PC-9 (cell line): ENCODE data around the gene ST13. TPM values are rescaled to one million over a fixed set of nuclear protein-coding genes. Genes with fewer than 3 reads are reported as not detected.

ENCODE experiments used
- BruUV-seq: library from RNA; stranded (reverse); fragments of 400-500 nt; replicated peaks from 2 replicates; lab custom pipeline; 2021; lab: Mats Ljungman, UMichigan
- CTCF ChIA-PET: fragments of 300-600 bp; sonication (Branson Sonifier 250); formaldehyde crosslinking; loops from one replicate; lab custom pipeline; 2022; ENCODE audit warnings: antibody characterized with exemption; lab: Charles Lee
- POLR2A ChIA-PET: fragments of 300-600 bp; sonication (Branson Sonifier 250); formaldehyde crosslinking; loops from one replicate; lab custom pipeline; 2022; ENCODE audit warnings: antibody characterized with exemption; ENCODE audit not compliant: unreplicated experiment; lab: Charles Lee
- DNase-seq, 2 experiments: peaks; one replicate each; pipeline versions ENCODE4 v3.0.0 to v3.0.0-alpha.2; 2015 to 2022; ENCODE audit warnings: mixed read lengths in 1 of 2
- H2AFZ ChIP-seq: fragments of 200-600 bp; sonication (generic); 2 replicates; pipeline ENCODE4 v1.8.1; 2017; ENCODE audit warnings: antibody characterized with exemption
- H3F3A ChIP-seq: fragments of 200-600 bp; sonication (generic); 2 replicates; pipeline ENCODE4 v1.8.1; 2017; ENCODE audit warnings: antibody characterized with exemption, mild to moderate bottlenecking, low read depth; ENCODE audit not compliant: insufficient read depth
- H3K27ac ChIP-seq: fragments of 200-600 bp; sonication (generic); 2 replicates; pipeline ENCODE4 v1.6.1; 2016; ENCODE audit warnings: mixed run types
- H3K27me3 ChIP-seq: fragments of 200-600 bp; sonication (generic); 2 replicates; pipeline ENCODE4 v1.6.1; 2016; ENCODE audit warnings: low read depth, mixed run types; ENCODE audit not compliant: insufficient read depth
- H3K36me3 ChIP-seq: fragments of 200-600 bp; sonication (generic); 2 replicates; pipeline ENCODE4 v1.6.1; 2016; ENCODE audit warnings: low read depth, mixed run types
- H3K4me1 ChIP-seq: fragments of 200-600 bp; sonication (generic); replicated peaks from 2 replicates; pipeline ENCODE4 v1.6.1; 2016; ENCODE audit warnings: mixed run types; ENCODE audit not compliant: insufficient read depth
- H3K4me2 ChIP-seq: fragments of 200-600 bp; sonication (generic); 2 replicates; pipeline ENCODE4 v1.6.1; 2017; ENCODE audit warnings: mixed run types
- H3K4me3 ChIP-seq: fragments of 200-600 bp; sonication (generic); 2 replicates; pipeline ENCODE4 v1.6.1; 2016; ENCODE audit warnings: mixed run types
- H3K79me2 ChIP-seq: fragments of 200-600 bp; sonication (generic); 2 replicates; pipeline ENCODE4 v1.6.1; 2017; ENCODE audit warnings: low read depth, mixed run types
- H3K9me2 ChIP-seq: fragments of 200-600 bp; sonication (generic); 2 replicates; pipeline ENCODE4 v1.8.1; 2017; ENCODE audit warnings: mild to moderate bottlenecking; ENCODE audit not compliant: insufficient read depth
- H3K9me3 ChIP-seq: fragments of 200-600 bp; sonication (generic); 2 replicates; pipeline ENCODE4 v1.8.1; 2016; ENCODE audit warnings: low read depth; ENCODE audit not compliant: insufficient read depth
- H4K20me1 ChIP-seq: fragments of 200-600 bp; sonication (generic); 2 replicates; pipeline ENCODE4 v1.8.1; 2017; ENCODE audit not compliant: insufficient read depth
- EZH2 ChIP-seq: fragments of 200-600 bp; sonication (generic); IDR thresholded peaks from 2 replicates; pipeline ENCODE4 v1.8.0; 2017; ENCODE audit warnings: antibody characterized with exemption, low read depth
- intact Hi-C: fragments of 100-400 bp; cut with micrococcal nuclease; formaldehyde crosslinking; loops from one replicate; pipeline ENCODE4 v1.10.0; 2022; ENCODE audit not compliant: unreplicated experiment
- total RNA-seq: library from RNA; stranded (reverse); gene quantifications from 2 replicates; pipeline ENCODE4 v1.2.3, GENCODE V29; 2021
- TF ChIP-seq, protein P1 (sequence below): fragments of 200-600 bp; sonication (generic); conservative IDR thresholded peaks from 2 replicates; pipeline ENCODE4 v1.6.1; 2017; ENCODE audit warnings: mixed run types, antibody characterized with exemption, mild to moderate bottlenecking, moderate library complexity

The ST13 gene
- total RNA-seq, 1 experiment from 2014 or later, result 285 TPM

DNA sequence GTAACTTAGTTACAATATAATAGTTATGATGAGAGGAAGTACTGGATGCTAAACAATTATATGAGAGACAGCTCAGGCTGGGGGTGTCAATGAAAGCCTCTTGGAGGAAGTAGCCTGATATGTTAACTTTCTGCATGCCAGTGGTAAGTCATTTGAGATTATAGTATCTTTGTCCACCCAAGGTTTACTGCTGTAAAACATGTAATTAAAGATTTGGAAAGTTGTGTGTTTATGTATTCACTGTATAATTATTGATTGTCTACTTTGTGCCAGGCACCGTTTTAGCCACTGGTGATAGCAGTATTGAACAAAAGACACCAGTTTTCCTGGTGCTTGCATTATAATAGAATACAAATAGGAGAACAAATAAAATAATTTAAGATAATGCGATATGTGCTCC is 6.1 kb upstream of the ST13 start:
- Histone ChIP-seq H3K9me3 (no peaks in the 10 kb centered on the region), H3K4me3 (no peak overlapping the region), H3K36me3 (peaks cover 6% of the 10 kb centered on the region; the same call in 1 of the 2 replicates), H3K4me1 (peaks cover 15% of the 10 kb centered on the region), H3F3A (peaks cover 15% of the 10 kb centered on the region; the same call in 1 of the 2 replicates), H3K27ac (no peak overlapping the region), H3K27me3 (no peaks in the 10 kb centered on the region), H2AFZ (no peak overlapping the region), H3K9me2 (no peaks in the 10 kb centered on the region), H3K4me2 (no peak overlapping the region), H4K20me1 (peaks cover 16% of the 10 kb centered on the region; the same call in 1 of the 2 replicates), H3K79me2 (peaks cover 67% of the 10 kb centered on the region)
- intact Hi-C loops, result no loop called here
- no peak for DNase-seq
- ChIA-PET CTCF (no interaction called here), POLR2A (no interaction called here)
- TF ChIP-seq, protein P1, sequence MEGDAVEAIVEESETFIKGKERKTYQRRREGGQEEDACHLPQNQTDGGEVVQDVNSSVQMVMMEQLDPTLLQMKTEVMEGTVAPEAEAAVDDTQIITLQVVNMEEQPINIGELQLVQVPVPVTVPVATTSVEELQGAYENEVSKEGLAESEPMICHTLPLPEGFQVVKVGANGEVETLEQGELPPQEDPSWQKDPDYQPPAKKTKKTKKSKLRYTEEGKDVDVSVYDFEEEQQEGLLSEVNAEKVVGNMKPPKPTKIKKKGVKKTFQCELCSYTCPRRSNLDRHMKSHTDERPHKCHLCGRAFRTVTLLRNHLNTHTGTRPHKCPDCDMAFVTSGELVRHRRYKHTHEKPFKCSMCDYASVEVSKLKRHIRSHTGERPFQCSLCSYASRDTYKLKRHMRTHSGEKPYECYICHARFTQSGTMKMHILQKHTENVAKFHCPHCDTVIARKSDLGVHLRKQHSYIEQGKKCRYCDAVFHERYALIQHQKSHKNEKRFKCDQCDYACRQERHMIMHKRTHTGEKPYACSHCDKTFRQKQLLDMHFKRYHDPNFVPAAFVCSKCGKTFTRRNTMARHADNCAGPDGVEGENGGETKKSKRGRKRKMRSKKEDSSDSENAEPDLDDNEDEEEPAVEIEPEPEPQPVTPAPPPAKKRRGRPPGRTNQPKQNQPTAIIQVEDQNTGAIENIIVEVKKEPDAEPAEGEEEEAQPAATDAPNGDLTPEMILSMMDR, result no peak
- TF ChIP-seq EZH2, result no peak
- BruUV-seq, result no TSS peak

DNA sequence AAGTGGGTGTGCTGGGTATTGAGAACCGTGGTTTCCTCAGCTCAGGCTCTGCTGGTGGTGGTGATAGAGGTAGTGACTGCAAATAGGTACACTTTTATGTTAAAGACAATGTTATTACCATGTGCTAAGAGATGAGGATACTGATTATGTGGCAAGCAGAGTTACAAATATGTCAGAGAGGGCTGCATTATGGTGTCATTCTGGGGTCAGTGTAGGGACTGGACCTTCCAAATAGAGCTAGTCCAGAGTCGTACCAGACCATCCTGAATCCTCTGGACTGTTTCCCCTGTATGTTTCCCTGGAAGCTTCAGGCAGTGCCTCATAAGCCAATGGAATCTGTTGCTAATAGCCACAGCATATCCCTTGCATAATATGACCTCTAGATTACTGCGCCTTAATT is 5.6 kb upstream of the ST13 start, which contains the start of gene DNAJB7:
Gene DNAJB7 (minus strand): TSS at position 101 of the 400 bp plus-strand sequence. CDS start 119 bp downstream, outside the sequence.
- Histone ChIP-seq H3K4me2 (no peak within 1 kb of the TSS), H3K9me3 (no peaks in the 10 kb centered on the region), H3K36me3 (peaks cover 6% of the 10 kb centered on the region; the same call in 1 of the 2 replicates), H3K79me2 (peaks cover 72% of the 10 kb centered on the region), H3K9me2 (no peaks in the 10 kb centered on the region), H2AFZ (no peak within 1 kb of the TSS), H3F3A (peaks cover 20% of the 10 kb centered on the region; the same call in 1 of the 2 replicates), H3K4me1 (peaks cover 15% of the 10 kb centered on the region), H3K27me3 (no peaks in the 10 kb centered on the region), H3K27ac (no peak within 1 kb of the TSS), H4K20me1 (peaks cover 16% of the 10 kb centered on the region; the same call in 1 of the 2 replicates), H3K4me3 (no peak within 1 kb of the TSS)
- no peak for DNase-seq
- no TSS peak for BruUV-seq
- POLR2A ChIA-PET, result no interaction called here
- TF ChIP-seq EZH2, result no peak
- TF ChIP-seq, protein P1, result no peak
- CTCF ChIA-PET, result no interaction called here
- intact Hi-C loops, result no loop called here

DNA sequence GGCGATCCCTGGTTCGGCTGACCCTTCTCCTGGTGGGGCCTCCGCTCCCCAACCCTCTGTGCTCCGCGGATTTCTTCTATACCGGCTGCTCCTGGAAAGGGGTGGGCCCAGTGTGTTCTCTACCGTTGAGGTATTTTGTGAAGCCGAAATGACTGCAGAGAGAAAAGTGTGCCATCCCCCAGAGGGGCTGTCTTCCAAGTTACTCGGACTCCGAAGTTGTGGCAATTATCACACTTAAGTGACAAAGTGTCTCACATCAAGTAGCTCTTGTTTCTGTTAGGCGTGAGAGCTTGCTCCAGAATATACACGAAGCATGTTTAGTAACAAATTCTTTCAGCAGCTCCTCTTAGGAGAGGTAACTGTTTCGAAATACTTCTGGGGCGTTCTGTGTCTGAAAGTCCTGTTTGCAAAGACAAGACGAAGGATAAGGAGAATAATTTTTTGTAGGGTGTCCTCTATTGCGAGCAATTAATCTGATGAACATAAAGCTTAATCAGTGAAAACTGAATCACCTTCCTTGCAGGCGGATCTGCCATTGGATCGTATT is 943 bp upstream of the ST13 start:
- Histone ChIP-seq H3F3A (peaks cover 9% of the 10 kb centered on the region; the same call in 1 of the 2 replicates), H3K27me3 (no peaks in the 10 kb centered on the region), H3K27ac (peak overlapping the region; percentile 88), H3K79me2 (peaks cover 95% of the 10 kb centered on the region), H3K36me3 (peaks cover 20% of the 10 kb centered on the region), H3K4me2 (peak overlapping the region; percentile 99), H3K9me2 (no peaks in the 10 kb centered on the region), H3K9me3 (no peaks in the 10 kb centered on the region), H3K4me3 (peak overlapping the region; percentile 98), H2AFZ (peak overlapping the region; percentile 92), H4K20me1 (peaks cover 44% of the 10 kb centered on the region), H3K4me1 (peaks cover 43% of the 10 kb centered on the region)
- no peak for DNase-seq
- TSS peak; percentile 70 for BruUV-seq
- TF ChIP-seq, protein P1, result no peak
- no peak for TF ChIP-seq EZH2
- CTCF ChIA-PET, result interaction anchor here (0.6 kb wide), 1 partner anchor 144 kb away, joined by 7 read pairs; no protein-coding TSS in a partner anchor
- POLR2A ChIA-PET, result interaction anchor here (0.5 to 1.1 kb wide), 5 partner anchors 34 to 813 kb away, joined by 5 to 12 read pairs (median 10); partner anchors contain the start of gene RBX1
- intact Hi-C loops, result no loop called here
